ENCODE data around the gene PTPRR. TPM values are rescaled to one million over a fixed set of nuclear protein-coding genes. Genes with fewer than 3 reads are reported as not detected.

The PTPRR gene
- total and polyA plus RNA-seq, 2 donors (not counting 1 experiment from before 2014, with no cell fraction given) = not detected

GRCh38 chr12:70853326-70853725 is 67.2 kb downstream of the PTPRR start:
- ATAC-seq (ENCODE audit: low read depth) (no peak), DNase-seq (no peak)
- intact Hi-C loops (cut with micrococcal nuclease) = no loop called here
- Histone ChIP-seq H3K4me1 (ENCODE audit: control insufficient read depth in 2 of 2, insufficient read depth in 2 of 2, low read length in 2 of 2) (no peaks in the 10 kb centered on the region), H3K4me3 (ENCODE audit: control extremely low read depth in 1 of 5, extremely low read depth in 1 of 5, insufficient read depth in 1 of 5, low read depth in 2 of 5, low read length in 4 of 5) (no peak overlapping the region), H3K27me3 (replicated peaks in 1 of 4; ENCODE audit: control extremely low read depth in 1 of 4, control insufficient read depth in 3 of 4, insufficient read depth in 4 of 4, low read length in 3 of 4) (peaks cover 0 to 5% (median 0%) of the 10 kb centered on the region in 4 experiments), H3K4me2 (replicated peaks; ENCODE audit: low read depth, low read length, poor library complexity, severe bottlenecking) (no peak overlapping the region), H3K79me2 (ENCODE audit: control insufficient read depth, insufficient read depth, low read length) (no peaks in the 10 kb centered on the region), H3K36me3 (replicated peaks in 1 of 2; ENCODE audit: control extremely low read depth in 1 of 2, control insufficient read depth in 1 of 2, extremely low read depth in 1 of 2, insufficient read depth in 2 of 2, low read length in 1 of 2) (no peaks in the 10 kb centered on the region), H3K9me3 (ENCODE audit: control extremely low read depth in 1 of 3, control insufficient read depth in 2 of 3, insufficient read depth in 1 of 3, low read length in 2 of 3) (no peaks in the 10 kb centered on the region), H2AFZ (ENCODE audit: insufficient read depth, low read depth, low read length, poor library complexity, severe bottlenecking) (no peak overlapping the region), H4K20me1 (ENCODE audit: control insufficient read depth, insufficient read depth, low read length, poor library complexity, severe bottlenecking) (no peaks in the 10 kb centered on the region), H3K9ac (ENCODE audit: low read length) (no peak overlapping the region), H3K27ac (ENCODE audit: low read length in 2 of 2) (no peak overlapping the region)
- no peak overlapping the region for H3K27ac Mint-ChIP-seq
- H3K4me3 Mint-ChIP-seq = no peak overlapping the region
- no peaks in the 10 kb centered on the region for H3K4me1 Mint-ChIP-seq
- CTCF ChIA-PET = no interaction called here
- no peaks in the 10 kb centered on the region for H3K27me3 Mint-ChIP-seq
- POLR2A ChIA-PET = no interaction called here
- H3K9me3 Mint-ChIP-seq (ENCODE audit: insufficient read depth) = no peaks in the 10 kb centered on the region
- TF ChIP-seq EZH2 (IDR thresholded peaks at IDR 0.05; ENCODE audit: borderline replicate concordance, insufficient read depth, low read depth, low read length, poor library complexity, severe bottlenecking) (no peak), CTCF (IDR thresholded peaks at IDR 0.05) (no peak)
- 89% methylated on average over 2 of the region's 3 CpGs for WGBS (ENCODE audit: insufficient coverage)

GRCh38 chr12:70852416-70853150 is 68.0 kb downstream of the PTPRR start:
- Histone ChIP-seq H3K79me2 (ENCODE audit: control insufficient read depth, insufficient read depth, low read length) (no peaks in the 10 kb centered on the region), H3K4me3 (ENCODE audit: control extremely low read depth in 1 of 5, extremely low read depth in 1 of 5, insufficient read depth in 1 of 5, low read depth in 2 of 5, low read length in 4 of 5) (no peak overlapping the region), H3K27me3 (replicated peaks in 1 of 4; ENCODE audit: control extremely low read depth in 1 of 4, control insufficient read depth in 3 of 4, insufficient read depth in 4 of 4, low read length in 3 of 4) (peaks cover 0 to 5% (median 0%) of the 10 kb centered on the region in 4 experiments), H3K9me3 (ENCODE audit: control extremely low read depth in 1 of 3, control insufficient read depth in 2 of 3, insufficient read depth in 1 of 3, low read length in 2 of 3) (no peaks in the 10 kb centered on the region), H3K4me2 (replicated peaks; ENCODE audit: low read depth, low read length, poor library complexity, severe bottlenecking) (no peak overlapping the region), H2AFZ (ENCODE audit: insufficient read depth, low read depth, low read length, poor library complexity, severe bottlenecking) (no peak overlapping the region), H3K9ac (ENCODE audit: low read length) (no peak overlapping the region), H4K20me1 (ENCODE audit: control insufficient read depth, insufficient read depth, low read length, poor library complexity, severe bottlenecking) (no peaks in the 10 kb centered on the region), H3K36me3 (replicated peaks in 1 of 2; ENCODE audit: control extremely low read depth in 1 of 2, control insufficient read depth in 1 of 2, extremely low read depth in 1 of 2, insufficient read depth in 2 of 2, low read length in 1 of 2) (no peaks in the 10 kb centered on the region), H3K27ac (ENCODE audit: low read length in 2 of 2) (no peak overlapping the region), H3K4me1 (ENCODE audit: control insufficient read depth in 2 of 2, insufficient read depth in 2 of 2, low read length in 2 of 2) (no peaks in the 10 kb centered on the region)
- TF ChIP-seq CTCF (IDR thresholded peaks at IDR 0.05) (no peak), EZH2 (IDR thresholded peaks at IDR 0.05; ENCODE audit: borderline replicate concordance, insufficient read depth, low read depth, low read length, poor library complexity, severe bottlenecking) (no peak)
- WGBS (ENCODE audit: insufficient coverage) = 70% methylated on average over 4 of the region's 7 CpGs
- ChIA-PET POLR2A (no interaction called here), CTCF (no interaction called here)
- Mint-ChIP-seq H3K27ac (no peak overlapping the region), H3K4me1 (no peaks in the 10 kb centered on the region), H3K27me3 (no peaks in the 10 kb centered on the region), H3K9me3 (ENCODE audit: insufficient read depth) (no peaks in the 10 kb centered on the region), H3K4me3 (no peak overlapping the region)
- DNase-seq (no peak), ATAC-seq (ENCODE audit: low read depth) (no peak)
- intact Hi-C loops (cut with micrococcal nuclease) = no loop called here

Data from B cell (primary cell).